CD4-positive, alpha-beta memory T cell (primary cell): ENCODE results near the gene EXOC5. TPM values are rescaled to one million over a fixed set of nuclear protein-coding genes. Genes with fewer than 3 reads are reported as not detected.
A peak's percentile ranks its signal among the peaks of the same experiment; 100 is the strongest.
"Not testable (repeated sequence)": the region's sequence is repeated elsewhere in the genome, so short reads cannot be mapped to it uniquely, and the experiment has no call there.

Experiments
- CTCF ChIA-PET: fragments of 350-600 bp; sonication (Branson Sonifier 250); formaldehyde crosslinking; loops from one replicate; lab custom pipeline; 2021; ENCODE audit warnings: inconsistent platforms; ENCODE audit not compliant: partially characterized antibody; lab: Charles Lee
- POLR2A ChIA-PET: fragments of 350-600 bp; sonication (Branson Sonifier 250); formaldehyde crosslinking; loops from one replicate; lab custom pipeline; 2021; ENCODE audit not compliant: partially characterized antibody; lab: Charles Lee
- DNase-seq, 5 donors: peaks; one replicate each; pipeline versions ENCODE4 v3.0.0 to v3.0.0-alpha.2; 2020 to 2022; ENCODE audit warnings: mixed read lengths in 1 of 5
- H3K27ac ChIP-seq: one replicate; pipeline ENCODE4 v1.7.0; 2013; ENCODE audit warnings: low read depth, low read length
- H3K27me3 ChIP-seq: 2 replicates; pipeline ENCODE4 v1.7.0; 2013; ENCODE audit warnings: mild to moderate bottlenecking, low read length, moderate library complexity; ENCODE audit not compliant: insufficient read depth
- H3K36me3 ChIP-seq: 2 replicates; pipeline ENCODE4 v1.7.0; 2013; ENCODE audit warnings: mild to moderate bottlenecking, low read length, moderate library complexity; ENCODE audit not compliant: insufficient read depth
- H3K4me1 ChIP-seq: 2 replicates; pipeline ENCODE4 v1.7.0; 2013; ENCODE audit warnings: mild to moderate bottlenecking, low read length, moderate library complexity; ENCODE audit not compliant: insufficient read depth
- H3K4me3 ChIP-seq, 2 donors: one replicate each; pipeline ENCODE4 v1.7.0; 2013; ENCODE audit warnings: low read length in 2 of 2, mild to moderate bottlenecking in 1 of 2
- H3K9me3 ChIP-seq, 2 donors: one replicate each; pipeline ENCODE4 v1.7.0; 2013; ENCODE audit warnings: low read length in 2 of 2, control low read depth in 1 of 2; ENCODE audit not compliant: control insufficient read depth in 1 of 2
- H3K27ac Mint-ChIP-seq, 7 donors: one replicate each; pipeline ENCODE4 v1.8.0; 2020 to 2021; ENCODE audit warnings: mixed read lengths in 7 of 7, mild to moderate bottlenecking in 6 of 7, inconsistent platforms in 3 of 7, moderate library complexity in 3 of 7
- H3K27me3 Mint-ChIP-seq, 2 donors: one replicate each; pipeline ENCODE4 v1.8.0; 2020 to 2021; ENCODE audit warnings: mixed read lengths in 2 of 2
- H3K36me3 Mint-ChIP-seq, 2 donors: one replicate each; pipeline ENCODE4 v1.8.0; 2020 to 2021; ENCODE audit warnings: mixed read lengths in 2 of 2, inconsistent platforms in 1 of 2, mild to moderate bottlenecking in 1 of 2
- H3K4me1 Mint-ChIP-seq, 4 donors: one replicate each; pipeline ENCODE4 v1.8.0; 2020 to 2021; ENCODE audit warnings: mixed read lengths in 4 of 4, mild to moderate bottlenecking in 1 of 4
- H3K4me3 Mint-ChIP-seq, 8 donors: one replicate each; pipeline ENCODE4 v1.8.0; 2020 to 2021; ENCODE audit warnings: mixed read lengths in 8 of 8, mild to moderate bottlenecking in 7 of 8, moderate library complexity in 6 of 8, inconsistent platforms in 3 of 8
- H3K9me3 Mint-ChIP-seq, 8 donors: one replicate each; pipeline ENCODE4 v1.8.0; 2020 to 2021; ENCODE audit warnings: mixed read lengths in 8 of 8, mild to moderate bottlenecking in 5 of 8, inconsistent platforms in 3 of 8, moderate library complexity in 1 of 8
- intact Hi-C: fragments of 100-400 bp; cut with micrococcal nuclease; formaldehyde crosslinking; loops from one replicate; pipeline ENCODE4 v1.15.1; 2023
- polyA plus RNA-seq, 2 donors: library from polyadenylated mRNA; unstranded; fragments of 300-500 nt; fragmentation: Illumina TruSeq; gene quantifications; one replicate each; pipeline ENCODE4 v1.2.3, GENCODE V29; 2021
- total RNA-seq, 2 experiments: library from RNA; stranded (reverse); gene quantifications; one replicate each; pipeline ENCODE4 v1.2.3, GENCODE V29; 2021

Gene EXOC5
- total and polyA plus RNA-seq, 4 experiments from 2014 or later, result 48.3 to 66.3 (median 50.6) TPM

DNA sequence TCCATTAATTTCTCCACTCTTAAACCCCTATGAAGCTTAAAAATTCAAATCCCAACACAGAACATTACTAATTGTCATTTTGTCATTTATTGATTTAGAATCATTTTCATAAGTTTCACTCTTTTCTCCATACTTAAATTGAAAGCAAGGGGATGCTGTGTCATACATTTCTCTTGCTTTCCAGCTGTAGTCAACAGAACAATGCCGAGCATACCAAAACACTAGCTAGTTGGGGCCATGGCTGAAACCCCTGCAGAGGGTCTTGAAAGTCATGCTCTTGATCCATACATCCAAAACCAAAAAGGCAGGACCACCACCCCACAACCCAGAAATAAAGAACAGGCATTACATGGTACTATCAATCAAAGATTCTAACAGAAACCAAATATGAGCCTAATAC lies 9.0 kb downstream of the EXOC5 start:
- POLR2A ChIA-PET, result interaction anchor here (1.4 kb wide), 1 partner anchor 9 kb away, joined by 3 read pairs; the partner anchor contains the start of genes AP5M1 and EXOC5
- Histone ChIP-seq H3K4me3 (no peak overlapping the region), H3K27me3 (no peaks in the 10 kb centered on the region), H3K9me3 (no peaks in the 10 kb centered on the region), H3K27ac (no peak overlapping the region), H3K4me1 (peaks cover 11% of the 10 kb centered on the region), H3K36me3 (no peaks in the 10 kb centered on the region)
- Mint-ChIP-seq H3K4me3 (no peak overlapping the region), H3K27ac (no peak overlapping the region), H3K27me3 (no peaks in the 10 kb centered on the region), H3K9me3 (peaks cover 0 to 3% (median 0%) of the 10 kb centered on the region in 8 donors), H3K36me3 (peaks cover 19 to 30% of the 10 kb centered on the region in 2 donors), H3K4me1 (peaks cover 42 to 66% (median 45%) of the 10 kb centered on the region in 4 donors)
- DNase-seq, result no peak
- intact Hi-C loops, result no loop called here
- CTCF ChIA-PET, result interaction anchor here (1.6 kb wide), 1 partner anchor 9 kb away, joined by 5 read pairs; the partner anchor contains the start of genes AP5M1 and EXOC5

DNA sequence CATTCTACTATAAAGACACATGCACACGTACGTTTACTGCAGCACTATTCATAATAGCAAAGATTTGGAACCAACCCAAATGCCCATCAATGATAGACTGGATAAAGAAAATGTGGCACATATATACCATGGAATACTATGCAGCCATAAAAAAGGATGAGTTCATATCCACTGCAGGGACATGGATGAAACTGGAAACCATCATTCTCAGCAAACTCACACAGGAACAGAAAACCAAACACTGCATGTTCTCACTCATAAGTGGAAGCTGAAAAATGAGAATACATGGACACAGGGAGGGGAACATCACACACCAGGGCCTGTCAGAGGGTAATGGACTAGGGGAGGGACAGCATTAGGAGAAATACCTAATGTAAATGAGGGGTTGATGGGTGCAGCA lies 10.5 kb downstream of the EXOC5 start:
- not testable (repeated sequence) for DNase-seq, H3K27ac Mint-ChIP-seq
- POLR2A ChIA-PET, result interaction anchor here (2.5 kb wide), 1 partner anchor 11 kb away, joined by 10 read pairs; the partner anchor contains the start of genes AP5M1 and EXOC5

DNA sequence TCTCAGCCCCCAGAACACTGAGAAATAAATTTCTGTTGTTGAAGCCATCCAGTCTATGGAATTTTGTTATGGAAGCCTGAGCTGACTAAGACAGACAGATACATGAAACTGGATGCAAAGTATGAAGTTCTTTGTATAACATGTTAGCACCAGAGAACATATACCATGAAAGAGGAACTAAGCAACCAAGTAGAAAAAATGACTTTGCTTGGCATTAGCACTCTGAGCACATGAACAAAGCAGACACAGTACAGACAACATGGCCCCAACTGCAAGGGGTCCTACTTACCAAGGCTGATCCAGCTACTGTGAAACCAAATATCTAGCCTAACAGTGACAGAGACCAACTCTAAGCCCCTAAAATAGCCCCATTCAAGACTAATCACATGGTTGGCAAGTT lies 13.8 kb downstream of the EXOC5 start:
- H3K4me3 Mint-ChIP-seq, result peak overlapping the region in 1 of 8 donors; percentile 9
- H3K27me3 Mint-ChIP-seq, result no peaks in the 10 kb centered on the region
- H3K9me3 ChIP-seq, result no peaks in the 10 kb centered on the region
- no peak overlapping the region for H3K27ac Mint-ChIP-seq
- CTCF ChIA-PET, result no interaction called here
- H3K4me3 ChIP-seq, result no peak overlapping the region
- peaks cover 11% of the 10 kb centered on the region for H3K4me1 ChIP-seq
- POLR2A ChIA-PET, result no interaction called here
- H3K4me1 Mint-ChIP-seq, result peaks cover 32 to 72% (median 55%) of the 10 kb centered on the region in 4 donors
- no peak for DNase-seq
- peaks cover 0 to 3% (median 0%) of the 10 kb centered on the region in 8 donors for H3K9me3 Mint-ChIP-seq
- intact Hi-C loops, result no loop called here
- H3K27me3 ChIP-seq, result no peaks in the 10 kb centered on the region
- H3K27ac ChIP-seq, result no peak overlapping the region
- peaks cover 19 to 33% of the 10 kb centered on the region in 2 donors for H3K36me3 Mint-ChIP-seq
- no peaks in the 10 kb centered on the region for H3K36me3 ChIP-seq

More for the DNA sequence above, 10.5 kb downstream of the EXOC5 start:
- H3K27me3 ChIP-seq, intact Hi-C loops, H3K4me3 ChIP-seq, H3K36me3 ChIP-seq, H3K27me3 Mint-ChIP-seq, H3K9me3 ChIP-seq, H3K9me3 Mint-ChIP-seq, CTCF ChIA-PET, H3K27ac ChIP-seq, H3K4me3 Mint-ChIP-seq: not testable (repeated sequence)
- Mint-ChIP-seq H3K36me3 (peaks cover 19 to 30% of the 10 kb centered on the region in 2 donors), H3K4me1 (peaks cover 39 to 65% (median 47%) of the 10 kb centered on the region in 4 donors)
- peaks cover 11% of the 10 kb centered on the region for H3K4me1 ChIP-seq

DNA sequence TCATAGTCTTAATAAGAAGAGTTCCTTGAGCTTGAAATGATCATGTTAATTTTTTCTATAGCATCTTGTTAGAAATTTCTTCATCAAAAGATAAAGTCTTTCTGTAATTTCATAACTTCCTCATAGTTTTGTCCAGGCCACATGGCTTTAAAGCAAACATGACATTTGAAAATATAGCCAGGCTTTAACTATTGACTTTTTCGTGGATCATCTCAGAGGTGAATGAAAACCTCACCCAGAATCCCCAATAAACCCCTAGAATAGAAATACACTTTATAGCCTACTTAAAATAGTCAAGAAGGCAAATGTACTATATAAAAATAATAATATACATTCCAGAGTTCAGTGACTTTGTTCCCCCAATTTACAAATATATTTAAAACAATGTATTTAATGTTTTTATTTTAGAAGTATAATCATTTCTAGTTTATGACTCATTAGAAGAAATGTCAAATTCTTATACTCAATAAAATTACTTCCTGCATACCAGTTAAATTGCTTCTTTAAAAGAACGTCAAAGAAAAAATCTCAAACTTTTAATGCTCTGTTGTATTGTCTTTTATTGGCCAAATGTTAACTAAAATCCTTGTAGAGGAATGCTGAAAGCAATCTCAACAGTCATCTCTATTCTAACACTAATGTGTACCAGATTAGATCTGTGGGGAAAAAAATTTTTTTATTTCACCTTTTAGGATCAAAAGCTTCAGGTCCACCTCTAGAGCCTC lies 21.6 kb downstream of the EXOC5 start:
- Mint-ChIP-seq H3K27ac (no peak overlapping the region), H3K27me3 (no peaks in the 10 kb centered on the region), H3K36me3 (peaks cover 6 to 35% of the 10 kb centered on the region in 2 donors), H3K4me1 (peaks cover 5 to 26% (median 12%) of the 10 kb centered on the region in 4 donors), H3K9me3 (peaks cover 0 to 2% (median 0%) of the 10 kb centered on the region in 8 donors), H3K4me3 (no peak overlapping the region)
- intact Hi-C loops, result no loop called here
- H3K9me3 ChIP-seq, result no peaks in the 10 kb centered on the region
- no peak for DNase-seq
- H3K4me3 ChIP-seq, result no peak overlapping the region
- CTCF ChIA-PET, result no interaction called here
- peaks cover 3% of the 10 kb centered on the region for H3K36me3 ChIP-seq
- no peaks in the 10 kb centered on the region for H3K27me3 ChIP-seq
- no peaks in the 10 kb centered on the region for H3K4me1 ChIP-seq
- H3K27ac ChIP-seq, result no peak overlapping the region
- POLR2A ChIA-PET, result no interaction called here

DNA sequence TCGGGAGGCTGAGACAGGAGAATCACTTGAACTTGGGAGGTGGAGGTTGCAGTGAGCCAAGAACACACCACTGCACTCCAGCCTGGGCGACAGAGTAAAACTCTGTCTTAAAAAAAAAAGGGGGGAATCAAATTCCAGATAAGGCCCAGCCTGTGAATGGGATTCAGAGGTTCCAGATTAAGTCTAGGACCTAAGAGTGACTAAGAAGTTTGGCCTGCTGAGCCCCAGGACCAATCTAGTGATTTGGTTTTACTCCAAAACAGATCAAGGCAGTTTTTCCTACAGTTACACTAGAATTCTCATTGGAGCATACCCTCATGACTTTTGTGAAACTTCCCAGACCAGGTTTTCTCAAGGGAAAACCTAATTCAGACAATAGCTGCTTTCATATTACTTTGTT lies 22.8 kb downstream of the EXOC5 start:
- DNase-seq, result no peak
- H3K9me3 ChIP-seq, result no peaks in the 10 kb centered on the region
- peaks cover 11 to 42% of the 10 kb centered on the region in 2 donors for H3K36me3 Mint-ChIP-seq
- ChIA-PET CTCF (interaction anchor here (1.0 kb wide), 1 partner anchor 23 kb away, joined by 3 read pairs; the partner anchor contains the start of genes AP5M1 and EXOC5), POLR2A (no interaction called here)
- peaks cover 0 to 2% (median 0%) of the 10 kb centered on the region in 8 donors for H3K9me3 Mint-ChIP-seq
- H3K27me3 ChIP-seq, result no peaks in the 10 kb centered on the region
- no peaks in the 10 kb centered on the region for H3K27me3 Mint-ChIP-seq
- peaks cover 5 to 17% (median 7%) of the 10 kb centered on the region in 4 donors for H3K4me1 Mint-ChIP-seq
- no peak overlapping the region for H3K4me3 Mint-ChIP-seq
- H3K4me3 ChIP-seq, result no peak overlapping the region
- no peak overlapping the region for H3K27ac ChIP-seq
- peaks cover 3% of the 10 kb centered on the region for H3K36me3 ChIP-seq
- no peaks in the 10 kb centered on the region for H3K4me1 ChIP-seq
- peak overlapping the region in 2 of 7 donors; percentile 13 to 42 for H3K27ac Mint-ChIP-seq
- intact Hi-C loops, result no loop called here

DNA sequence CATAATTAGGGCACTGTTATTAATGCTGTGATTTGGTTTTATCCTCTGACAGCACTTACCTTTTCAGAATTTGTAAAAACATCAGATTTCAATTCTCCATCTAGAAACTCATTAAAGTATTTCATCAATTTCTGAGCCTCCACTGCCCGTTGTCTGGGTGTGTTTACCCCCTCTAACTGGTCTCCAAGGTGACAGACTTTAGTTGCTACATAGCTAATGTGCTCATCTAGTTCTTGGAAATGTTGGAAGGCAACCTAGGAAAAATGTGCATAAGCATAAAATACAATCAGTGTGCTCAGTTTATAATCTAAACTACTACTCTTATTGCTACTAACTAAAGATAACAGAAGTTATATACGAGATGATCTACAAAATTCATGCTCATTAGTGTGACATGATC lies 24.6 kb downstream of the EXOC5 start:
- Histone ChIP-seq H3K27me3 (no peaks in the 10 kb centered on the region), H3K27ac (no peak overlapping the region), H3K36me3 (peaks cover 8% of the 10 kb centered on the region), H3K4me1 (no peaks in the 10 kb centered on the region), H3K4me3 (no peak overlapping the region), H3K9me3 (no peaks in the 10 kb centered on the region)
- intact Hi-C loops, result no loop called here
- Mint-ChIP-seq H3K4me3 (no peak overlapping the region), H3K27ac (no peak overlapping the region), H3K36me3 (peaks cover 14 to 44% of the 10 kb centered on the region in 2 donors), H3K4me1 (peaks cover 0 to 4% (median 0%) of the 10 kb centered on the region in 4 donors), H3K27me3 (no peaks in the 10 kb centered on the region), H3K9me3 (peaks cover 0 to 2% (median 0%) of the 10 kb centered on the region in 8 donors)
- POLR2A ChIA-PET, result interaction anchor here (1.6 kb wide), 1 partner anchor 25 kb away, joined by 6 read pairs; the partner anchor contains the start of genes AP5M1 and EXOC5
- no peak for DNase-seq
- CTCF ChIA-PET, result no interaction called here

DNA sequence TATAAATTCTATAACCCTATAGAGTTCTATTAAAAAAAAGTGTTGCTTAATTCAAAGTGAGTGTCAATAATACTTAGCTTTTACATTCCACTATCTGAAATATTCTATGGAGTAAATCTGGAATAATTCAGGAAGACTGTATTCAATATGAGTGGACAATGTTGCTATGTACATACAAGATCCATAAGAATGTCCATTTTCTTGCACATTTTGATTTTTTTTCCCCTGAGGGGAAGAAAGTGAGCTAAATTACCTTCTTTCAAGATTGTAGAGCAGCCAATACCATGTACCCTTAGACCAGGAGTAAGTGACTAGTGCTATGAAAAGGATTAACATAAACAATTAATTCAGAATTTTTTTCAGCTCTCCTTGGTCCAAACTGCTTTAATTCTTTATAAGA lies 25.4 kb downstream of the EXOC5 start:
- Mint-ChIP-seq H3K36me3 (peaks cover 14 to 50% of the 10 kb centered on the region in 2 donors), H3K4me1 (peaks cover 0 to 4% (median 0%) of the 10 kb centered on the region in 4 donors), H3K9me3 (peaks cover 0 to 2% (median 0%) of the 10 kb centered on the region in 8 donors), H3K4me3 (no peak overlapping the region), H3K27ac (no peak overlapping the region), H3K27me3 (no peaks in the 10 kb centered on the region)
- Histone ChIP-seq H3K27me3 (no peaks in the 10 kb centered on the region), H3K27ac (no peak overlapping the region), H3K4me3 (no peak overlapping the region), H3K9me3 (no peaks in the 10 kb centered on the region), H3K4me1 (no peaks in the 10 kb centered on the region), H3K36me3 (peaks cover 8% of the 10 kb centered on the region)
- intact Hi-C loops, result no loop called here
- CTCF ChIA-PET, result no interaction called here
- no peak for DNase-seq
- POLR2A ChIA-PET, result interaction anchor here (1.6 kb wide), 1 partner anchor 25 kb away, joined by 6 read pairs; the partner anchor contains the start of genes AP5M1 and EXOC5
